ENCODE results near the gene ZBTB34.
A peak's percentile ranks its signal among the peaks of the same experiment; 100 is the strongest.
"Not testable (repeated sequence)": the region's sequence is repeated elsewhere in the genome, so short reads cannot be mapped to it uniquely, and the experiment has no call there.

Gene ZBTB34

GRCh38 chr9:126860077-126860756 is at the start of gene ZBTB34:
TSS of gene ZBTB34 (plus strand) at chr9:126860639. CDS start at chr9:126879400, 18,761 bp downstream.
- Mint-ChIP-seq H3K9me3 (no peaks in the 10 kb centered on the region), H3K4me1 (ENCODE audit: low read depth) (peaks cover 22% of the 10 kb centered on the region), H3K27ac (peak within 1 kb of the TSS; percentile 87), H3K4me3 (peak within 1 kb of the TSS; percentile 92), H3K27me3 (ENCODE audit: low read depth) (peaks cover 29% of the 10 kb centered on the region), H3K36me3 (ENCODE audit: low read depth) (peaks cover 6% of the 10 kb centered on the region)
- peak; percentile 74 for DNase-seq (ENCODE audit: low spot score)

GRCh38 chr9:126813072-126813471 is 47.4 kb upstream of the ZBTB34 start:
- Mint-ChIP-seq H3K27ac (no peak overlapping the region), H3K36me3 (ENCODE audit: low read depth) (peaks cover 57% of the 10 kb centered on the region)

GRCh38 chr9:126814091-126814490 is 46.3 kb upstream of the ZBTB34 start:
- peaks cover 6% of the 10 kb centered on the region for H3K4me1 Mint-ChIP-seq (ENCODE audit: low read depth)
- no peaks in the 10 kb centered on the region for H3K27me3 Mint-ChIP-seq (ENCODE audit: low read depth)
- peaks cover 64% of the 10 kb centered on the region for H3K36me3 Mint-ChIP-seq (ENCODE audit: low read depth)
- H3K4me3 Mint-ChIP-seq = no peak overlapping the region
- no peak overlapping the region for H3K27ac Mint-ChIP-seq
- DNase-seq (ENCODE audit: low spot score) = no peak
- peaks cover 36% of the 10 kb centered on the region for H3K9me3 Mint-ChIP-seq

More at GRCh38 chr9:126813072-126813471, 47.4 kb upstream of the ZBTB34 start:
- H3K27me3 Mint-ChIP-seq (ENCODE audit: low read depth) = no peaks in the 10 kb centered on the region
- no peak overlapping the region for H3K4me3 Mint-ChIP-seq
- peaks cover 27% of the 10 kb centered on the region for H3K9me3 Mint-ChIP-seq
- DNase-seq (ENCODE audit: low spot score) = no peak
- H3K4me1 Mint-ChIP-seq (ENCODE audit: low read depth) = peaks cover 2% of the 10 kb centered on the region

GRCh38 chr9:126817615-126818014 is 42.8 kb upstream of the ZBTB34 start:
- not testable (repeated sequence) for H3K27ac Mint-ChIP-seq; DNase-seq (ENCODE audit: low spot score); H3K4me3 Mint-ChIP-seq; H3K27me3 Mint-ChIP-seq (ENCODE audit: low read depth)
- peaks cover 14% of the 10 kb centered on the region for H3K4me1 Mint-ChIP-seq (ENCODE audit: low read depth)
- peaks cover 82% of the 10 kb centered on the region for H3K36me3 Mint-ChIP-seq (ENCODE audit: low read depth)
- H3K9me3 Mint-ChIP-seq = peaks cover 51% of the 10 kb centered on the region

GRCh38 chr9:126818482-126818881 is 42.0 kb upstream of the ZBTB34 start:
- Mint-ChIP-seq H3K9me3 (peaks cover 51% of the 10 kb centered on the region), H3K4me3 (no peak overlapping the region), H3K36me3 (ENCODE audit: low read depth) (peaks cover 80% of the 10 kb centered on the region), H3K4me1 (ENCODE audit: low read depth) (peaks cover 14% of the 10 kb centered on the region), H3K27me3 (ENCODE audit: low read depth) (no peaks in the 10 kb centered on the region), H3K27ac (no peak overlapping the region)
- DNase-seq (ENCODE audit: low spot score) = no peak

- no peak for DNase-seq (ENCODE audit: low spot score)
- H3K36me3 Mint-ChIP-seq (ENCODE audit: low read depth) = peaks cover 74% of the 10 kb centered on the region
- peaks cover 14% of the 10 kb centered on the region for H3K4me1 Mint-ChIP-seq (ENCODE audit: low read depth)
- no peaks in the 10 kb centered on the region for H3K27me3 Mint-ChIP-seq (ENCODE audit: low read depth)
- no peak overlapping the region for H3K4me3 Mint-ChIP-seq
- peaks cover 47% of the 10 kb centered on the region for H3K9me3 Mint-ChIP-seq
- peak overlapping the region; percentile 75 for H3K27ac Mint-ChIP-seq
Measured at GRCh38 chr9:126819482-126819881, 41.0 kb upstream of the ZBTB34 start.

GRCh38 chr9:126822278-126822677 is 38.2 kb upstream of the ZBTB34 start:
- Mint-ChIP-seq H3K9me3 (peaks cover 28% of the 10 kb centered on the region), H3K4me1 (ENCODE audit: low read depth) (peaks cover 16% of the 10 kb centered on the region), H3K36me3 (ENCODE audit: low read depth) (peaks cover 62% of the 10 kb centered on the region), H3K27me3 (ENCODE audit: low read depth) (no peaks in the 10 kb centered on the region), H3K27ac (no peak overlapping the region), H3K4me3 (no peak overlapping the region)
- DNase-seq (ENCODE audit: low spot score) = no peak

- Mint-ChIP-seq H3K4me1 (ENCODE audit: low read depth) (peaks cover 16% of the 10 kb centered on the region), H3K4me3 (no peak overlapping the region), H3K36me3 (ENCODE audit: low read depth) (peaks cover 58% of the 10 kb centered on the region), H3K27ac (no peak overlapping the region), H3K27me3 (ENCODE audit: low read depth) (no peaks in the 10 kb centered on the region), H3K9me3 (peaks cover 24% of the 10 kb centered on the region)
- DNase-seq (ENCODE audit: low spot score) = no peak
Measured at GRCh38 chr9:126822873-126823272, 37.6 kb upstream of the ZBTB34 start.

- H3K4me1 Mint-ChIP-seq (ENCODE audit: low read depth) = peaks cover 16% of the 10 kb centered on the region
- peaks cover 50% of the 10 kb centered on the region for H3K36me3 Mint-ChIP-seq (ENCODE audit: low read depth)
- H3K27me3 Mint-ChIP-seq (ENCODE audit: low read depth); H3K27ac Mint-ChIP-seq; H3K4me3 Mint-ChIP-seq; DNase-seq (ENCODE audit: low spot score): not testable (repeated sequence)
- peaks cover 15% of the 10 kb centered on the region for H3K9me3 Mint-ChIP-seq
Measured at GRCh38 chr9:126824052-126824451, 36.4 kb upstream of the ZBTB34 start.

GRCh38 chr9:126827227-126827626 is 33.2 kb upstream of the ZBTB34 start:
- H3K4me3 Mint-ChIP-seq = no peak overlapping the region
- peaks cover 27% of the 10 kb centered on the region for H3K36me3 Mint-ChIP-seq (ENCODE audit: low read depth)
- H3K9me3 Mint-ChIP-seq = no peaks in the 10 kb centered on the region
- DNase-seq (ENCODE audit: low spot score) = no peak
- peaks cover 26% of the 10 kb centered on the region for H3K4me1 Mint-ChIP-seq (ENCODE audit: low read depth)
- no peak overlapping the region for H3K27ac Mint-ChIP-seq
- H3K27me3 Mint-ChIP-seq (ENCODE audit: low read depth) = no peaks in the 10 kb centered on the region

GRCh38 chr9:126829035-126829434 is 31.4 kb upstream of the ZBTB34 start:
- no peaks in the 10 kb centered on the region for H3K9me3 Mint-ChIP-seq
- no peak overlapping the region for H3K27ac Mint-ChIP-seq
- H3K4me3 Mint-ChIP-seq = no peak overlapping the region
- H3K27me3 Mint-ChIP-seq (ENCODE audit: low read depth) = no peaks in the 10 kb centered on the region
- H3K36me3 Mint-ChIP-seq (ENCODE audit: low read depth) = peaks cover 35% of the 10 kb centered on the region
- H3K4me1 Mint-ChIP-seq (ENCODE audit: low read depth) = peaks cover 25% of the 10 kb centered on the region
- DNase-seq (ENCODE audit: low spot score) = no peak

GRCh38 chr9:126830827-126831226 is 29.6 kb upstream of the ZBTB34 start:
- DNase-seq (ENCODE audit: low spot score) = no peak
- peaks cover 31% of the 10 kb centered on the region for H3K4me1 Mint-ChIP-seq (ENCODE audit: low read depth)
- H3K9me3 Mint-ChIP-seq = no peaks in the 10 kb centered on the region
- no peaks in the 10 kb centered on the region for H3K27me3 Mint-ChIP-seq (ENCODE audit: low read depth)
- peak overlapping the region; percentile 59 for H3K4me3 Mint-ChIP-seq
- H3K27ac Mint-ChIP-seq = peak overlapping the region; percentile 46
- H3K36me3 Mint-ChIP-seq (ENCODE audit: low read depth) = peaks cover 38% of the 10 kb centered on the region

- Mint-ChIP-seq H3K4me3 (no peak overlapping the region), H3K9me3 (no peaks in the 10 kb centered on the region), H3K27ac (no peak overlapping the region), H3K36me3 (ENCODE audit: low read depth) (peaks cover 42% of the 10 kb centered on the region), H3K4me1 (ENCODE audit: low read depth) (peaks cover 39% of the 10 kb centered on the region), H3K27me3 (ENCODE audit: low read depth) (no peaks in the 10 kb centered on the region)
- DNase-seq (ENCODE audit: low spot score) = no peak
Measured at GRCh38 chr9:126832440-126832839, 28.0 kb upstream of the ZBTB34 start.

GRCh38 chr9:126833020-126833419 is 27.4 kb upstream of the ZBTB34 start:
- no peak for DNase-seq (ENCODE audit: low spot score)
- Mint-ChIP-seq H3K4me3 (no peak overlapping the region), H3K9me3 (no peaks in the 10 kb centered on the region), H3K27ac (no peak overlapping the region), H3K36me3 (ENCODE audit: low read depth) (peaks cover 46% of the 10 kb centered on the region), H3K4me1 (ENCODE audit: low read depth) (peaks cover 45% of the 10 kb centered on the region), H3K27me3 (ENCODE audit: low read depth) (no peaks in the 10 kb centered on the region)
